ENCODE measurements around the gene AGMO.

GRCh38 chr7:15604166-15604565 lies 42.4 kb upstream of the AGMO start:
- TF ChIP-seq EZH2 (IDR thresholded peaks at IDR 0.05; ENCODE audit: low read length, unreplicated experiment) (no peak), EZH2phosphoT487 (IDR thresholded peaks at IDR 0.05; ENCODE audit: borderline replicate concordance, low read length) (no peak)

All from PC-3 (cell line).